Kidney epithelial cell (primary cell): ENCODE measurements around the gene INF2. TPM values are rescaled to one million over a fixed set of nuclear protein-coding genes. Genes with fewer than 3 reads are reported as not detected.

ENCODE experiments used
- DNase-seq: peaks from one replicate; pipeline ENCODE4 v3.0.0-alpha.2; 2010; ENCODE audit warnings: low read depth
- H3K27me3 ChIP-seq: 2 replicates; pipeline ENCODE4 v1.6.0; 2011; ENCODE audit warnings: low read length; ENCODE audit not compliant: control insufficient read depth, insufficient read depth
- H3K36me3 ChIP-seq: 2 replicates; pipeline ENCODE4 v1.5.1; 2011; ENCODE audit warnings: low read length; ENCODE audit not compliant: control insufficient read depth, insufficient read depth
- H3K4me3 ChIP-seq: 2 replicates; pipeline ENCODE4 v1.5.1; 2011; ENCODE audit warnings: low read depth, mild to moderate bottlenecking, control low read depth, low read length
- CTCF ChIP-seq: IDR thresholded peaks from 2 replicates; pipeline ENCODE4 v1.5.1; 2011; ENCODE audit warnings: mild to moderate bottlenecking, moderate library complexity, low read length, control low read depth, inconsistent platforms; ENCODE audit not compliant: insufficient read depth, poor library complexity, severe bottlenecking
- total RNA-seq: library from RNA; depleted of rRNA; stranded (reverse); fragments of >200 nt; gene quantifications from 2 replicates; pipeline ENCODE4 v1.2.3, GENCODE V29; 2015

INF2 gene
- total RNA-seq, 1 donor from 2014 or later: 109 TPM

GRCh38 chr14:104656014-104656714, 33.3 kb upstream of the INF2 start:
- DNase-seq: no peak
- Histone ChIP-seq H3K36me3 (no peaks in the 10 kb centered on the region), H3K4me3 (no peak overlapping the region), H3K27me3 (peaks cover 5% of the 10 kb centered on the region)
- TF ChIP-seq CTCF: no peak

- H3K27me3 ChIP-seq: peaks cover 5% of the 10 kb centered on the region
- no peak for DNase-seq
- TF ChIP-seq CTCF: no peak
Measured at GRCh38 chr14:104657101-104657524, 32.3 kb upstream of the INF2 start.

GRCh38 chr14:104657563-104658324, 31.7 kb upstream of the INF2 start:
- Histone ChIP-seq H3K36me3 (no peaks in the 10 kb centered on the region), H3K27me3 (peaks cover 5% of the 10 kb centered on the region), H3K4me3 (no peak overlapping the region)
- TF ChIP-seq CTCF: no peak
- no peak for DNase-seq

More at GRCh38 chr14:104657101-104657524, 32.3 kb upstream of the INF2 start:
- H3K36me3 ChIP-seq: no peaks in the 10 kb centered on the region
- H3K4me3 ChIP-seq: no peak overlapping the region

GRCh38 chr14:104658325-104658712, 31.1 kb upstream of the INF2 start:
- DNase-seq: no peak
- peaks cover 5% of the 10 kb centered on the region for H3K27me3 ChIP-seq
- no peaks in the 10 kb centered on the region for H3K36me3 ChIP-seq
- H3K4me3 ChIP-seq: no peak overlapping the region
- no peak for TF ChIP-seq CTCF

GRCh38 chr14:104659146-104659545, 30.3 kb upstream of the INF2 start:
- Histone ChIP-seq H3K27me3 (peaks cover 5% of the 10 kb centered on the region), H3K4me3 (no peak overlapping the region), H3K36me3 (no peaks in the 10 kb centered on the region)
- TF ChIP-seq CTCF: no peak
- no peak for DNase-seq
